Measurements from ENCODE around the gene EZH1. TPM values are rescaled to one million over a fixed set of nuclear protein-coding genes. Genes with fewer than 3 reads are reported as not detected.

EZH1 gene
- total RNA-seq, 1 experiment from 2014 or later = 16.9 TPM

- POLR2A ChIA-PET = interaction anchor here (0.5 to 2.2 kb wide), 6 partner anchors 15 to 320 kb away, joined by 3 to 8 read pairs (median 4); partner anchors contain the start of genes BECN1, RPL27 and STAT3
- TF ChIP-seq, protein P1, sequence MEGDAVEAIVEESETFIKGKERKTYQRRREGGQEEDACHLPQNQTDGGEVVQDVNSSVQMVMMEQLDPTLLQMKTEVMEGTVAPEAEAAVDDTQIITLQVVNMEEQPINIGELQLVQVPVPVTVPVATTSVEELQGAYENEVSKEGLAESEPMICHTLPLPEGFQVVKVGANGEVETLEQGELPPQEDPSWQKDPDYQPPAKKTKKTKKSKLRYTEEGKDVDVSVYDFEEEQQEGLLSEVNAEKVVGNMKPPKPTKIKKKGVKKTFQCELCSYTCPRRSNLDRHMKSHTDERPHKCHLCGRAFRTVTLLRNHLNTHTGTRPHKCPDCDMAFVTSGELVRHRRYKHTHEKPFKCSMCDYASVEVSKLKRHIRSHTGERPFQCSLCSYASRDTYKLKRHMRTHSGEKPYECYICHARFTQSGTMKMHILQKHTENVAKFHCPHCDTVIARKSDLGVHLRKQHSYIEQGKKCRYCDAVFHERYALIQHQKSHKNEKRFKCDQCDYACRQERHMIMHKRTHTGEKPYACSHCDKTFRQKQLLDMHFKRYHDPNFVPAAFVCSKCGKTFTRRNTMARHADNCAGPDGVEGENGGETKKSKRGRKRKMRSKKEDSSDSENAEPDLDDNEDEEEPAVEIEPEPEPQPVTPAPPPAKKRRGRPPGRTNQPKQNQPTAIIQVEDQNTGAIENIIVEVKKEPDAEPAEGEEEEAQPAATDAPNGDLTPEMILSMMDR (IDR thresholded peaks at IDR 0.05; ENCODE audit: insufficient read depth in 1 of 2, low read depth in 1 of 2, low read length in 1 of 2, severe bottlenecking in 1 of 2, unreplicated experiment in 1 of 2) = no peak
- intact Hi-C loops (cut with micrococcal nuclease; ENCODE audit: unreplicated experiment) = loop anchor here (1.0 to 5.0 kb wide), 3 partner anchors 60 to 84 kb away; partner anchors contain the start of genes RAMP2, RETREG3 and TUBG1
- Mint-ChIP-seq H3K4me3 (ENCODE audit: unreplicated experiment) (peak overlapping the region; percentile 89), H3K4me1 (ENCODE audit: low read depth, unreplicated experiment) (peaks cover 8% of the 10 kb centered on the region), H3K36me3 (ENCODE audit: insufficient read depth, unreplicated experiment) (peaks cover 28% of the 10 kb centered on the region), H3K9me3 (ENCODE audit: unreplicated experiment) (no peaks in the 10 kb centered on the region), H3K27me3 (ENCODE audit: insufficient read depth, unreplicated experiment) (no peaks in the 10 kb centered on the region), H3K27ac (ENCODE audit: unreplicated experiment) (peak overlapping the region; percentile 95)
- CTCF ChIA-PET = interaction anchor here (0.6 to 3.5 kb wide), 7 partner anchors 59 to 145 kb away, joined by 3 to 38 read pairs (median 4); partner anchors contain the start of genes PSMC3IP, RETREG3, TUBG1 and WNK4
- Histone ChIP-seq H3K27me3 (replicated peaks; ENCODE audit: control insufficient read depth, insufficient read depth, low read length) (no peaks in the 10 kb centered on the region), H3K4me3 (ENCODE audit: low read depth, low read length) (peak overlapping the region; percentile 79), H3K4me1 (peaks cover 30% of the 10 kb centered on the region), H3K36me3 (ENCODE audit: control insufficient read depth, insufficient read depth, low read length) (no peaks in the 10 kb centered on the region; the same call in 1 of the 2 replicates), H3K9me3 (no peaks in the 10 kb centered on the region)
- peak; percentile 96 to 99 for DNase-seq
- TSS peak; percentile 92 for BruUV-seq (replicated peaks)
Measured at GRCh38 chr17:42677921-42678781, 66.7 kb downstream of the EZH1 start.

DNA sequence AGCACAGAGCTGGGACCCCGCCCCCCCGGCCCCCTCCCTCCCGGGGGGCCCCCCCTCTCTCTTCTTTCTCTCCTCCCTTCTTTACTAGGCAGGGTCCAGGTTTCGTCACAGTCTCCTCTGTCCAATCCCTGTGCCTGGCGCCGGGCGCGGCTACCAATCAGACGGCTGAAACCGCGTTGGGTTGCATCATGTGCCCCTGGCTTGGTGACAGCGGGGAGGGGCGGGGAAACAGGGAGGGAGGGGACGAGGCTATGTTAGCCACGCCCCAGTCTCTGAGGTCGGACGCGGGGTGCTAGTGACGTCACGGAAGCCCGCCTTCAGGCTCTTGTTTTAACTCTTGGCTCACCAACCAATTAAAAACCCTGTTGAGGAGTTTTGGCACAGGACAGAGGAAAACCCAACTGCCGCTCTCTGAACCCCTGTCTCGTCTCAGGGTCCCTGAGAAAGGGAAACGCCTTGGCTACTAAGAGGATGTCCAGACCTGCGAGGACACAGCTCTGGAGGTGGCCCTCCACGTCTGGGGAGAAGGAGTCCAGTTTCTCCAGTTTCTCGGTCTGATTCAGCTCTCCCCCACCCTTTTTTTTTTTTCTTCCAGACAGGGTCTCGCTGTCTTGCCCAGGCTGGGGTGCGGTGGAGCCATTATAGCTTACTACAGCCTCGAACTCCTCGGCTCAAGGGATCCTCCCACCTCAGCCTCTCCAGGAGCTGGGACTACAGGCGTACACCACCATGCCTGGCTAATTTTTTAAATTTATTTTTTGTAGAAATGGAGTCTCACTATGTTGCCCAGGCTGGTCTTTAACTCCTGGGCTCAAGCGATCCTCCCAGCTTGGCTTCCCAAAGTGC lies 67.6 kb downstream of the EZH1 start:
- no TSS peak for BruUV-seq (replicated peaks)
- H3K9me3 ChIP-seq = no peaks in the 10 kb centered on the region
- TF ChIP-seq, protein P1 (IDR thresholded peaks at IDR 0.05; ENCODE audit: insufficient read depth in 1 of 2, low read depth in 1 of 2, low read length in 1 of 2, severe bottlenecking in 1 of 2, unreplicated experiment in 1 of 2) = no peak
- H3K27ac Mint-ChIP-seq (ENCODE audit: unreplicated experiment) = peak overlapping the region; percentile 95
- peak overlapping the region; percentile 85 for H3K4me3 ChIP-seq (ENCODE audit: low read depth, low read length)
- H3K9me3 Mint-ChIP-seq (ENCODE audit: unreplicated experiment) = no peaks in the 10 kb centered on the region
- peak; percentile 99 to 100 for DNase-seq
- ChIA-PET CTCF (interaction anchor here (0.6 to 3.5 kb wide), 10 partner anchors 18 to 201 kb away, joined by 3 to 27 read pairs (median 4); partner anchors contain the start of genes BECN1, RETREG3, TUBG1 and TUBG2), POLR2A (interaction anchor here (0.6 to 2.2 kb wide), 9 partner anchors 18 to 685 kb away, joined by 3 to 10 read pairs (median 4); partner anchors contain the start of genes BECN1, PSMC3IP, RETREG3 and RPL27)
- H3K36me3 Mint-ChIP-seq (ENCODE audit: insufficient read depth, unreplicated experiment) = peaks cover 28% of the 10 kb centered on the region
- H3K36me3 ChIP-seq (ENCODE audit: control insufficient read depth, insufficient read depth, low read length) = peaks cover 2% of the 10 kb centered on the region
- H3K4me1 ChIP-seq = peaks cover 26% of the 10 kb centered on the region
- no peaks in the 10 kb centered on the region for H3K27me3 Mint-ChIP-seq (ENCODE audit: insufficient read depth, unreplicated experiment)
- peaks cover 8% of the 10 kb centered on the region for H3K4me1 Mint-ChIP-seq (ENCODE audit: low read depth, unreplicated experiment)
- H3K4me3 Mint-ChIP-seq (ENCODE audit: unreplicated experiment) = peak overlapping the region; percentile 89
- intact Hi-C loops (cut with micrococcal nuclease; ENCODE audit: unreplicated experiment) = loop anchor here (1.0 to 5.0 kb wide), 2 partner anchors 68 to 85 kb away; partner anchors contain the start of genes RAMP2, RETREG3 and TUBG1
- H3K27me3 ChIP-seq (replicated peaks; ENCODE audit: control insufficient read depth, insufficient read depth, low read length) = no peaks in the 10 kb centered on the region
